Measurements from ENCODE around the gene ZBTB7B. TPM values are rescaled to one million over a fixed set of nuclear protein-coding genes. Genes with fewer than 3 reads are reported as not detected.
A peak's percentile ranks its signal among the peaks of the same experiment; 100 is the strongest.

Gene ZBTB7B
- total and polyA plus RNA-seq, 9 of the 15 experiments (the other 6 are each of a cell fraction or from before 2014, with no cell fraction given): 0.04 to 46.5 (median 15.2) TPM

DNA sequence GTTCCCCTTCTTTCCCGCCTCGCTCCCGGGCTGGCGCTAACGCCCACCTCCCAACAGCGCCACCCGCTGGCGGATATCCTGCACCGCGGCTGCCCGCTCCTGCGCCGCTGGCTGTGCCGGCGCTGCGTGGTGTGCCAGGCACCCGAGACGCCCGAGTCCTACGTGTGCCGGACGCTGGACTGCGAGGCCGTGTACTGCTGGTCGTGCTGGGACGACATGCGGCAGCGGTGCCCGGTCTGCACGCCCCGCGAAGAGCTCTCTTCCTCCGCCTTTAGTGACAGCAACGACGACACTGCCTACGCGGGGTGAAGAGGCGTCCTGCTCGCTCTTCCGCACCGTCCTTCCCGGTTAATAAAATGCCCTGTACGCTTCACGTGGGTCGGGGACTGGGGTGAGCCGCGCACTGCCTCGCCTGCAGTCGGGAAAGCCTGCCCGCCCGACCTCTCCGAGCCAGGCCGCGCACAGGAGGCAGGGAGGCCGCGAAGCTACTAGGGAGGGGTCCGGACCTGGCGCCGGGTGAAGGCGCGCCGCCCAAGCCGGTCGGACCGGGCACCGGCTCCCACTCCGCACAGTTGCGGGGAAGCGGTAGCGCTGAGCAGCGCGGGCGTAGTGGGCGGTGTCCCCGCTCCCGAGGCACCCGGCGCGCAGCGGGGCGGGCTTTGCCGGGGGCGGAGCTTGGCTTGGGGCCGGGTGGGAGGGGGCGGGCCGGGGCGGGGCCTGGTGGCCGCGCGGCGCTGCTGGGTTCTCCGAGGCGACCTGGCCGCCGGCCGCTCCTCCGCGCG is 48.1 kb downstream of the ZBTB7B start, which contains the start of gene ADAM15 (continued):
- TF ChIP-seq ZNF165 (CRISPR knock-in tag; IDR thresholded peaks at IDR 0.05; ENCODE audit: borderline replicate concordance) (no peak; the same call in 1 of the 2 replicates), CCNT2 (IDR thresholded peaks at IDR 0.05; ENCODE audit: borderline replicate concordance, extremely low read depth, insufficient read length, low read depth, low read length) (peak; percentile 66), MXI1 (IDR thresholded peaks at IDR 0.05; ENCODE audit: low read depth, low read length) (no peak), ZFX (CRISPR knock-in tag; IDR thresholded peaks at IDR 0.05) (peak; percentile 51), SOX6 (IDR thresholded peaks at IDR 0.05) (peak; percentile 32; the same call in 1 of the 2 replicates), ZNF12 (CRISPR knock-in tag; IDR thresholded peaks at IDR 0.05) (0 out of 2 replicates have a peak, but pooled peaks have one; percentile 51), HDAC6 (IDR thresholded peaks at IDR 0.05; ENCODE audit: low read depth, low read length) (no peak), ZNF699 (CRISPR knock-in tag; IDR thresholded peaks at IDR 0.05; ENCODE audit: insufficient replicate concordance) (no peak), NRF1 (conservative IDR thresholded peaks at IDR 0.05 in 1 of 2, IDR thresholded peaks at IDR 0.05 in 1 of 2) (peak; percentile 79 to 83), CTBP1 (IDR thresholded peaks at IDR 0.05; ENCODE audit: borderline replicate concordance) (peak; percentile 96), HNRNPLL (IDR thresholded peaks at IDR 0.05; ENCODE audit: low read depth, low read length, poor library complexity, severe bottlenecking) (peak; percentile 68), U2AF2 (optimal IDR thresholded peaks at IDR 0.05; ENCODE audit: low read depth, low read length) (no peak), KAT7 (CRISPR knock-in tag; IDR thresholded peaks at IDR 0.05; ENCODE audit: borderline replicate concordance) (peak; percentile 70; the same call in 1 of the 2 replicates)
- TF ChIP-seq, protein P1, sequence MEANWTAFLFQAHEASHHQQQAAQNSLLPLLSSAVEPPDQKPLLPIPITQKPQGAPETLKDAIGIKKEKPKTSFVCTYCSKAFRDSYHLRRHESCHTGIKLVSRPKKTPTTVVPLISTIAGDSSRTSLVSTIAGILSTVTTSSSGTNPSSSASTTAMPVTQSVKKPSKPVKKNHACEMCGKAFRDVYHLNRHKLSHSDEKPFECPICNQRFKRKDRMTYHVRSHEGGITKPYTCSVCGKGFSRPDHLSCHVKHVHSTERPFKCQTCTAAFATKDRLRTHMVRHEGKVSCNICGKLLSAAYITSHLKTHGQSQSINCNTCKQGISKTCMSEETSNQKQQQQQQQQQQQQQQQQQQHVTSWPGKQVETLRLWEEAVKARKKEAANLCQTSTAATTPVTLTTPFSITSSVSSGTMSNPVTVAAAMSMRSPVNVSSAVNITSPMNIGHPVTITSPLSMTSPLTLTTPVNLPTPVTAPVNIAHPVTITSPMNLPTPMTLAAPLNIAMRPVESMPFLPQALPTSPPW (CRISPR knock-in tag; IDR thresholded peaks at IDR 0.05): peak; percentile 50; the same call in 1 of the 2 replicates
- TF ChIP-seq, protein P2, sequence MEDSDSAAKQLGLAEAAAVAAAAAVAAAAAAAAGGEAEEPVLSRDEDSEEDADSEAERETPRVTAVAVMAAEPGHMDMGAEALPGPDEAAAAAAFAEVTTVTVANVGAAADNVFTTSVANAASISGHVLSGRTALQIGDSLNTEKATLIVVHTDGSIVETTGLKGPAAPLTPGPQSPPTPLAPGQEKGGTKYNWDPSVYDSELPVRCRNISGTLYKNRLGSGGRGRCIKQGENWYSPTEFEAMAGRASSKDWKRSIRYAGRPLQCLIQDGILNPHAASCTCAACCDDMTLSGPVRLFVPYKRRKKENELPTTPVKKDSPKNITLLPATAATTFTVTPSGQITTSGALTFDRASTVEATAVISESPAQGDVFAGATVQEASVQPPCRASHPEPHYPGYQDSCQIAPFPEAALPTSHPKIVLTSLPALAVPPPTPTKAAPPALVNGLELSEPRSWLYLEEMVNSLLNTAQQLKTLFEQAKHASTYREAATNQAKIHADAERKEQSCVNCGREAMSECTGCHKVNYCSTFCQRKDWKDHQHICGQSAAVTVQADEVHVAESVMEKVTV (CRISPR knock-in tag; IDR thresholded peaks at IDR 0.05): no peak
- TF ChIP-seq, protein P3, sequence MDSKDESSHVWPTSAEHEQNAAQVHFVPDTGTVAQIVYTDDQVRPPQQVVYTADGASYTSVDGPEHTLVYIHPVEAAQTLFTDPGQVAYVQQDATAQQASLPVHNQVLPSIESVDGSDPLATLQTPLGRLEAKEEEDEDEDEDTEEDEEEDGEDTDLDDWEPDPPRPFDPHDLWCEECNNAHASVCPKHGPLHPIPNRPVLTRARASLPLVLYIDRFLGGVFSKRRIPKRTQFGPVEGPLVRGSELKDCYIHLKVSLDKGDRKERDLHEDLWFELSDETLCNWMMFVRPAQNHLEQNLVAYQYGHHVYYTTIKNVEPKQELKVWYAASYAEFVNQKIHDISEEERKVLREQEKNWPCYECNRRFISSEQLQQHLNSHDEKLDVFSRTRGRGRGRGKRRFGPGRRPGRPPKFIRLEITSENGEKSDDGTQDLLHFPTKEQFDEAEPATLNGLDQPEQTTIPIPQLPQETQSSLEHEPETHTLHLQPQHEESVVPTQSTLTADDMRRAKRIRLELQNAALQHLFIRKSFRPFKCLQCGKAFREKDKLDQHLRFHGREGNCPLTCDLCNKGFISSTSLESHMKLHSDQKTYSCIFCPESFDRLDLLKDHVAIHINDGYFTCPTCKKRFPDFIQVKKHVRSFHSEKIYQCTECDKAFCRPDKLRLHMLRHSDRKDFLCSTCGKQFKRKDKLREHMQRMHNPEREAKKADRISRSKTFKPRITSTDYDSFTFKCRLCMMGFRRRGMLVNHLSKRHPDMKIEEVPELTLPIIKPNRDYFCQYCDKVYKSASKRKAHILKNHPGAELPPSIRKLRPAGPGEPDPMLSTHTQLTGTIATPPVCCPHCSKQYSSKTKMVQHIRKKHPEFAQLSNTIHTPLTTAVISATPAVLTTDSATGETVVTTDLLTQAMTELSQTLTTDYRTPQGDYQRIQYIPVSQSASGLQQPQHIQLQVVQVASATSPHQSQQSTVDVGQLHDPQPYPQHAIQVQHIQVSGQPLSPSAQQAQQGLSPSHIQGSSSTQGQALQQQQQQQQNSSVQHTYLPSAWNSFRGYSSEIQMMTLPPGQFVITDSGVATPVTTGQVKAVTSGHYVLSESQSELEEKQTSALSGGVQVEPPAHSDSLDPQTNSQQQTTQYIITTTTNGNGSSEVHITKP (IDR thresholded peaks at IDR 0.05; ENCODE audit: partially characterized antibody): peak; percentile 38
- TF ChIP-seq, protein P4, sequence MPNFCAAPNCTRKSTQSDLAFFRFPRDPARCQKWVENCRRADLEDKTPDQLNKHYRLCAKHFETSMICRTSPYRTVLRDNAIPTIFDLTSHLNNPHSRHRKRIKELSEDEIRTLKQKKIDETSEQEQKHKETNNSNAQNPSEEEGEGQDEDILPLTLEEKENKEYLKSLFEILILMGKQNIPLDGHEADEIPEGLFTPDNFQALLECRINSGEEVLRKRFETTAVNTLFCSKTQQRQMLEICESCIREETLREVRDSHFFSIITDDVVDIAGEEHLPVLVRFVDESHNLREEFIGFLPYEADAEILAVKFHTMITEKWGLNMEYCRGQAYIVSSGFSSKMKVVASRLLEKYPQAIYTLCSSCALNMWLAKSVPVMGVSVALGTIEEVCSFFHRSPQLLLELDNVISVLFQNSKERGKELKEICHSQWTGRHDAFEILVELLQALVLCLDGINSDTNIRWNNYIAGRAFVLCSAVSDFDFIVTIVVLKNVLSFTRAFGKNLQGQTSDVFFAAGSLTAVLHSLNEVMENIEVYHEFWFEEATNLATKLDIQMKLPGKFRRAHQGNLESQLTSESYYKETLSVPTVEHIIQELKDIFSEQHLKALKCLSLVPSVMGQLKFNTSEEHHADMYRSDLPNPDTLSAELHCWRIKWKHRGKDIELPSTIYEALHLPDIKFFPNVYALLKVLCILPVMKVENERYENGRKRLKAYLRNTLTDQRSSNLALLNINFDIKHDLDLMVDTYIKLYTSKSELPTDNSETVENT (CRISPR knock-in tag; IDR thresholded peaks at IDR 0.05): peak; percentile 57; the same call in 1 of the 2 replicates

All from K562 (cell line).